ENCODE results near the gene TNFRSF1B.

DNA sequence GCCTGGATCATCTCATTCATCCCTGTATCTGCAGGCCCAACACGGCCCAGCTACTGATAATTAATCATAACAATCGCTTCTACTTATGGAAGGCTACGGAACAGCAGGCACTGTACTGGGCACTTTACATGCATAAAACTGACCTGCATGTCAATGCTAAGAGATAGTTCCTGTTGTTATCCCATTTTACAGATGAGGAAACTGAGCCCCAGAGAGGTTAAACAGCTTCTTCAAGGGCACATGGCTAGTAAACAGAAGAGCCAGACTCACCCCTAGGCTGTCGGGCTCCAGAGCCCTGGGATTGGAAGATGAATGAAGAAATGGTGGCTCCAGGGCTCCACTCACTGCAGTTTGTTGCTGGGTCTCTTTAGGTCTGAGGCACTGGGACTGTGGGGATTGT, 35.8 kb downstream of the TNFRSF1B start:
- TF ChIP-seq RAD21 (IDR thresholded peaks at IDR 0.05; ENCODE audit: low read depth) (no peak), CEBPB (IDR thresholded peaks at IDR 0.05; ENCODE audit: low read depth) (no peak), POLR2A (IDR thresholded peaks at IDR 0.05; ENCODE audit: borderline replicate concordance, extremely low read depth, insufficient read depth, insufficient read length) (no peak), EZH2phosphoT487 (IDR thresholded peaks at IDR 0.05; ENCODE audit: borderline replicate concordance) (no peak), JUND (IDR thresholded peaks at IDR 0.05) (no peak), EZH2 (IDR thresholded peaks at IDR 0.05) (no peak), POLR2AphosphoS5 (IDR thresholded peaks at IDR 0.05; ENCODE audit: low read depth, low read length) (no peak)
- TF ChIP-seq, protein P1, sequence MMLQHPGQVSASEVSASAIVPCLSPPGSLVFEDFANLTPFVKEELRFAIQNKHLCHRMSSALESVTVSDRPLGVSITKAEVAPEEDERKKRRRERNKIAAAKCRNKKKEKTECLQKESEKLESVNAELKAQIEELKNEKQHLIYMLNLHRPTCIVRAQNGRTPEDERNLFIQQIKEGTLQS (IDR thresholded peaks at IDR 0.05): no peak
- TF ChIP-seq, protein P2, sequence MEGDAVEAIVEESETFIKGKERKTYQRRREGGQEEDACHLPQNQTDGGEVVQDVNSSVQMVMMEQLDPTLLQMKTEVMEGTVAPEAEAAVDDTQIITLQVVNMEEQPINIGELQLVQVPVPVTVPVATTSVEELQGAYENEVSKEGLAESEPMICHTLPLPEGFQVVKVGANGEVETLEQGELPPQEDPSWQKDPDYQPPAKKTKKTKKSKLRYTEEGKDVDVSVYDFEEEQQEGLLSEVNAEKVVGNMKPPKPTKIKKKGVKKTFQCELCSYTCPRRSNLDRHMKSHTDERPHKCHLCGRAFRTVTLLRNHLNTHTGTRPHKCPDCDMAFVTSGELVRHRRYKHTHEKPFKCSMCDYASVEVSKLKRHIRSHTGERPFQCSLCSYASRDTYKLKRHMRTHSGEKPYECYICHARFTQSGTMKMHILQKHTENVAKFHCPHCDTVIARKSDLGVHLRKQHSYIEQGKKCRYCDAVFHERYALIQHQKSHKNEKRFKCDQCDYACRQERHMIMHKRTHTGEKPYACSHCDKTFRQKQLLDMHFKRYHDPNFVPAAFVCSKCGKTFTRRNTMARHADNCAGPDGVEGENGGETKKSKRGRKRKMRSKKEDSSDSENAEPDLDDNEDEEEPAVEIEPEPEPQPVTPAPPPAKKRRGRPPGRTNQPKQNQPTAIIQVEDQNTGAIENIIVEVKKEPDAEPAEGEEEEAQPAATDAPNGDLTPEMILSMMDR (IDR thresholded peaks at IDR 0.05 in 2 of 3, conservative IDR thresholded peaks at IDR 0.05 in 1 of 3; ENCODE audit: borderline replicate concordance in 1 of 3, insufficient read depth in 1 of 3, low read depth in 2 of 3, low read length in 2 of 3): no peak
